ENCODE data around the gene EPHB2.
A peak's percentile ranks its signal among the peaks of the same experiment; 100 is the strongest.

- TF ChIP-seq CTCF (IDR thresholded peaks at IDR 0.05) (no peak), POLR2A (IDR thresholded peaks at IDR 0.05) (peak in 1 of 2 donors; percentile 34)
Measured at GRCh38 chr1:22772014-22772413, 61.4 kb downstream of the EPHB2 start.
